Cardiac septum (tissue), 1 donor: ENCODE data around the gene PKN3. TPM values are rescaled to one million over a fixed set of nuclear protein-coding genes. Genes with fewer than 3 reads are reported as not detected.
"Not testable (repeated sequence)": the region's sequence is repeated elsewhere in the genome, so short reads cannot be mapped to it uniquely, and the experiment has no call there.

Source experiments
- DNase-seq: peaks from one replicate; pipeline ENCODE4 v3.0.0-alpha.2; 2020; ENCODE audit warnings: low spot score
- intact Hi-C: fragments of 100-400 bp; cut with DNase I; formaldehyde crosslinking; loops from one replicate; pipeline ENCODE4 v1.14.0; 2022
- long read RNA-seq: library from polyadenylated mRNA; unstranded; transcript quantifications from one replicate; pipeline ENCODE4 v2.0.0, GENCODE V29; 2021
- total RNA-seq: library from RNA; stranded (reverse); fragmentation: NEBNext Ultra II Directional; extraction: Animal tissue kit (Norgen Biotek cat#: 25700); gene quantifications from one replicate; pipeline ENCODE4 v1.2.1, GENCODE V29; 2021
- donor health status: DM: no; HTN: no; CAD: no.

Gene PKN3
- total RNA-seq = 6.2 TPM
- long read RNA-seq, partial matches to known transcripts = 1 of 18 reads
- long read RNA-seq, other reads (novel, unspliced or antisense) = 15 of 18 reads

DNA sequence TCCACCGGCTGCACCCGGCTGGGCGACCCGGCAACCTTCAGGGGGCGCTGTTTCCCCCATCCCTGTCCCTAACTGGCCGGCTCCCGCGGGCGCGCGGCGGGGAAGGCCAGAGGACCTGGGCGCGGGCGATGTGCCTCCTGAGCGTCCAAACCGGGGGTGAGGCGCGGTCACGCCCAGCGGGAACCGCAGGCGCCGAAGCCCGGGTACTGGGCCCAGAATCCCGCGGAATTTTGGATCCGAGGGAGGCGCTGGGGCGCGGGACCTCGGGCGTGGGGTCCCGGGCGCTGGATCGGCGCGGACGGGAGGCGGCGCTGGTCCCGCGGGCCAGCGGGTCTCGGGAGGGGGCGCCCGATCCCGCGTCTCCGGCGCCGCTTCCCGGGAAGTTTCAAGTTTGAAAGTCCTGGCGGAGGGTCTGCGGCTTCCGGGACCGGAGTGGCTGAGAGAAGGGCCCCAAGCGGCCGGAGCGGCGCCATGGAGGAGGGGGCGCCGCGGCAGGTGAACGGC is at the start of gene PKN3:
TSS of gene PKN3 (plus strand) at position 59 of the 504 bp plus-strand sequence. CDS start at position 472, 413 bp downstream.
- peak; percentile 93 for DNase-seq
- intact Hi-C loops = loop anchor here (2.0 to 5.0 kb wide), 3 partner anchors 14 to 115 kb away; partner anchors contain the start of genes ENDOG and SET

GRCh38 chr9:128653908-128654307 is 48.4 kb upstream of the PKN3 start:
- no peak for DNase-seq
- intact Hi-C loops = no loop called here

DNA sequence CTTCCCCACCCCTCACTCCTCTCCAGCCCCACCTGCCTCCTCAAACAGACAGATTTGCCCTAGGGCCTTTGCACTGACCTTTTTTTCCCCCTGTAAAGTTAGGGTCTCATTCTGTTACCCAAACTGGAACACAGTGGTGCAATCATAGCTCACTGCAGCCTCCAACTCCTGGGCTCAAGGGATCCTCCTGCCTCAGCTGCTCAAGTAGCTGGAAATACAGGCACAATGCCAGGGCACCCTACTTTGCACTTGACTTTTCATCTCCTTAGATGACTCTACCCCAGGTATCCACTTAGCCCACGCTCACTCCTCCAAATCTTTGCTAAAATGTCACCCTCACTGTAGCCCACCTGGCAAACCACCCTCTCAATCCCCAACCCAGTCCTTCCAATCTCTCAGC is 47.8 kb upstream of the PKN3 start:
- DNase-seq = no peak
- intact Hi-C loops = no loop called here

- DNase-seq = peak; percentile 99
- intact Hi-C loops = loop anchor here (2.0 kb wide), 1 partner anchor 32 kb away; the partner anchor contains the start of gene SET
These were observed 45.6 kb upstream of the PKN3 start, which contains the start of gene DYNC2I2 for GRCh38 chr9:128656416-128657343. DYNC2I2 (minus strand) TSS chr9:128656847; CDS start chr9:128656726, 121 bp downstream.

GRCh38 chr9:128657344-128657704 is 45.0 kb upstream of the PKN3 start:
- intact Hi-C loops = loop anchor here (2.0 kb wide), 1 partner anchor 31 kb away; the partner anchor contains the start of gene SET
- DNase-seq = no peak

GRCh38 chr9:128657796-128658195 is 44.5 kb upstream of the PKN3 start:
- no peak for DNase-seq
- intact Hi-C loops = loop anchor here (2.0 kb wide), 1 partner anchor 31 kb away; the partner anchor contains the start of gene SET

- intact Hi-C loops, DNase-seq: not testable (repeated sequence)
These were observed 35.8 kb upstream of the PKN3 start for GRCh38 chr9:128666481-128666941.

- intact Hi-C loops = no loop called here
- DNase-seq = no peak
These were observed 32.5 kb upstream of the PKN3 start for GRCh38 chr9:128669786-128670185.

DNA sequence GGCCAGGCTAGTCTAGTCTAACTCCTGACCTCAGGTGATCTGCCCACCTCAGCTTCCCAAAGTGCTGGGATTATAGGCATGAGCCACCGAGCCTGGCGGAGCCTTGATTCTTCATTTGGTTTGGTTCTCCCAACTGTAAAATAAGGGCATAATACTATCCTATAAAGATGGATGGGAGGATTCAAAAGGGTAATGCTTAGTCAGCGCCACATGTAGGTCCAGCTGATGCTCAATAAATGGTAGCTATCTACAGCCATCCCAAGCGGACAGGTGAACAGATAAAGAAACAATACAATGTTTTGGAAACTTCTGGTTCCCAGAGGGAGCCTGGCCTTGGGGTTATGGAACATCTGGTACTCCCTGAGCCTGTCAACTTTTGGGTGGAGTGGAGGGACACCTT is 26.9 kb upstream of the PKN3 start:
- DNase-seq = no peak
- intact Hi-C loops = no loop called here

GRCh38 chr9:128677794-128678193 is 24.5 kb upstream of the PKN3 start:
- intact Hi-C loops = no loop called here
- DNase-seq = no peak

GRCh38 chr9:128683340-128684064 is 18.8 kb upstream of the PKN3 start:
- no peak for DNase-seq
- intact Hi-C loops = no loop called here

DNA sequence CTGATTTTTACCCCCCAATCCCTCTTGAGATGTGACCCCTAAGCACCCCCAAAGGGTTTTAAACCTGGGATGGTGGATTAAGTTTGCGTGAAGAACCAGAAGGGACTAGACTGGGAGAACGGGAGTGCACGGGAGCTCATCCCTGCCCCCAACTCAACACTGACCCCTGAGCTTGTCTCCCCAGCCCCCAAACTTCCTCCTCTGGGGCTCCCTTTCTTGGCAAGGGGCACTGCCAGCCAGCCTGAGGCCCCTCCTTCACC is 18.3 kb upstream of the PKN3 start:
- DNase-seq = no peak
- intact Hi-C loops = no loop called here

DNA sequence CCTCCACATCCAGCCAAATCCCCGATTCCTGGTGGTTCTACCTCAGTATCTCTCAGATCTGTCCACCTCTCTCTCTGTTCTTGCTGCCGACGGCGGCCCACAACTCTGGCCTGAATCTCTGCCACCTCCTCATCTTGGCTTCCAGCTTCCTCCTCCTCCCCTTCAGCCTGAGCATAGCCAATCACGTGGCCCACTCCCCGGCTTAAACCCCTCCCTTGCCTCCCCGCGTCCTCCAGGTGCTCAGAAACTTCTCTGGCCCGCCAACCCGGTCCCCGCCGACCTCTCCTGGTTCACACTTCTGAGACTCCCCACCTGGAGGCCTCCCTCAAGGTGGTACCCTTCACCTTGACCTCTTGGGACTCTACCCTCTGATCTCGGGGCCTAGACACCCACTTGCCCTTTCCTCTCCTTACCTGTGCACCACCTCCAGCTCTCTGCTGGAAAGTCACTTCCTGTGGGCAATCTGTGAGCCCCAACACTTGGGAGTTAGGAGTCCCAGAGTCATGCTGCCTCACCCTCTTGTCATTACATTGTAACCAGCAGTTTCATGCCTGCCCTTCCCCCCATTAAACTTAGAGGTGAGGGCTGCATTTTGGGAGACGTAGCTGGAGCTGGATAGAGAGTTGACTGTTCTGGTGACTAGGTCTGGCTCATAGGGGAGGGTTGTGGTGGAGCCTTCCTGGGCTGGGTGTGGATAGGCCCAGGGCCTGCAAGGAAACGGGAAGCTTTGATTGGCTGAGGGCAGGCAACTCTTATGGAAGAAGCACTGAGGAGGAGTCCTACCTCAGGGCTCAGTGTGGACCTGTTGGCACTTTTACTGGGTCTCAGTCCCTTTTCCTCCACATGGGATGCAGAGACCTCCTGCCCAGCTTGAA is 17.7 kb upstream of the PKN3 start:
- peak; percentile 92 for DNase-seq
- intact Hi-C loops = no loop called here

- intact Hi-C loops = no loop called here
- DNase-seq = no peak
These were observed 16.4 kb upstream of the PKN3 start for GRCh38 chr9:128685636-128686489.

DNA sequence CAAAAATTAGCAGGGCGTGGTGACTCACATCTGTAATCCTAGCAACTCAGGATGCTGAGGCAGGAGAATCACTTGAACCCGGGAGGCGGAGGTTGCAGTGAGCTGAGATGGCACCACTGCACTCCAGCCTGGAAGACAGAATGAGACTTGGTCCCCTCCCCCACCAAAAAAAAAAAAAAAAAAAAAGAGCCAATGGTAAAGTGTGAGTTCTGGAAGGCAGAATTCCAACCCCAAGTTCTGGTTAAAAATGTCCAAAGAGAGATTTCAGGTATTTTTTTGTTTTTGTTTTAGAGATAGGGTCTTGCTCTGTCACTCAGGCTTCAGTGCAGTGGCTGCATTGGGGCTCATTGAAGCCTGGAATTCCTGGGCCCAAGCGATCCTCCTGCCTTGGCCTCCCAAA is 14.8 kb upstream of the PKN3 start:
- DNase-seq = no peak
- intact Hi-C loops = no loop called here

- intact Hi-C loops = loop anchor here (2.0 kb wide), 3 partner anchors 14 to 54 kb away; partner anchors contain the start of genes DYNC2I2 and PKN3
- DNase-seq = peak; percentile 96
These were observed 13.6 kb upstream of the PKN3 start, which contains the start of gene SET for GRCh38 chr9:128688501-128689292. SET (plus strand) TSS chr9:128689222; CDS start chr9:128689583, 361 bp downstream.

DNA sequence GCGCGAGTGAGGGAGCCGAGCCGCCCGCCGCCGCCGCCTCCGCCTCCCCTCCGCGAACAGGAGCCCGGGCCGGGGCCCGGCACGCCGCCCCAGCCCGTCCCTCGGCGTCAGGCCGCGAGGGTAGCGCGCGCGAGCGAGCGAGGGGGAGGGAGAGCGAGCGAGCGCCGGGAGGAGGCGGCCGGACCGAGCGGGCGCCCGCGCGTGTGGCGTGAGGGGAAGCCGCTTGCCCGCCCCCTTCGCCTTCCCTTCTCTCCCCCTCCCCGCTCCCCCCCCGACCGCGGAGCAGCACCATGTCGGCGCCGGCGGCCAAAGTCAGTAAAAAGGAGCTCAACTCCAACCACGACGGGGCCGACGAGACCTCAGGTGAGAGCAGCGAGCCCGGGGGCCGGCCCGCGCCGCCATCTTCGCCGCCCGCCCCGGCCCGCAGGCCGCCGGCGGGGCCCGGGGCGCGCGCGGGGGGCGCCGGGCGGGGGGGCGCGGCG is 13.0 kb upstream of the PKN3 start:
- peak; percentile 76 for DNase-seq
- intact Hi-C loops = loop anchor here (2.0 kb wide), 3 partner anchors 13 to 55 kb away; partner anchors contain the start of genes DYNC2I2 and PKN3
